H1 (cell line): ENCODE results near the gene NEGR1. TPM values are rescaled to one million over a fixed set of nuclear protein-coding genes. Genes with fewer than 3 reads are reported as not detected.

Experiments
- CTCF ChIA-PET: fragments of 300-600 bp; sonication (Branson Sonifier 250); formaldehyde crosslinking; loops from one replicate; lab custom pipeline; 2021; ENCODE audit not compliant: partially characterized antibody; lab: Charles Lee
- POLR2A ChIA-PET: fragments of 300-600 bp; sonication (Branson Sonifier 250); formaldehyde crosslinking; loops from one replicate; lab custom pipeline; 2021; ENCODE audit warnings: inconsistent platforms; ENCODE audit not compliant: partially characterized antibody; lab: Charles Lee
- DNase-seq, 2 experiments: peaks; one replicate each; pipeline versions ENCODE4 v3.0.0 to v3.0.0-alpha.2; 2010 to 2022; ENCODE audit warnings: low spot score in 2 of 2, low read depth in 1 of 2, mixed read lengths in 1 of 2
- FAIRE-seq: peaks from 2 replicates; lab custom pipeline; 2011; peaks lifted over from hg19 to GRCh38; lab: Jason Lieb, UNC
- H2AFZ ChIP-seq: 2 replicates; pipeline ENCODE4 v1.8.1; 2012; ENCODE audit warnings: low read length, inconsistent platforms
- H2AK5ac ChIP-seq: 2 replicates; pipeline ENCODE4 v1.6.1; 2013; ENCODE audit warnings: low read depth, low read length
- H2BK120ac ChIP-seq: replicated peaks from 2 replicates; pipeline ENCODE3; 2013; ENCODE audit warnings: low read depth, low read length, inconsistent platforms
- H2BK12ac ChIP-seq: 2 replicates; pipeline ENCODE4 v1.6.1; 2013; ENCODE audit warnings: low read depth, low read length
- H2BK15ac ChIP-seq: 2 replicates; pipeline ENCODE4 v1.6.1; 2013; ENCODE audit warnings: low read length
- H2BK20ac ChIP-seq: 2 replicates; pipeline ENCODE4 v1.6.1; 2013; ENCODE audit warnings: low read length
- H2BK5ac ChIP-seq: 2 replicates; pipeline ENCODE4 v1.6.1; 2013; ENCODE audit warnings: low read depth, low read length
- H3K14ac ChIP-seq: 2 replicates; pipeline ENCODE4 v1.6.1; 2013; ENCODE audit warnings: inconsistent platforms; ENCODE audit not compliant: insufficient read length
- H3K18ac ChIP-seq: 2 replicates; pipeline ENCODE4 v1.6.1; 2013; ENCODE audit warnings: low read length; ENCODE audit errors: extremely low read depth
- H3K23ac ChIP-seq: 2 replicates; pipeline ENCODE4 v1.6.1; 2013; ENCODE audit warnings: inconsistent platforms; ENCODE audit not compliant: insufficient read length
- H3K23me2 ChIP-seq: 2 replicates; pipeline ENCODE4 v1.6.1; 2013; ENCODE audit warnings: low read depth, low read length
- H3K27ac ChIP-seq: 2 replicates; pipeline ENCODE4 v1.6.1; 2011; ENCODE audit warnings: low read depth, low read length, inconsistent platforms
- H3K27me3 ChIP-seq, 4 experiments: replicated peaks in 1 of 4; 1 replicate in 1 of 4; 2 replicates in 3 of 4; pipeline versions ENCODE4 v1.6.1 to v1.8.1; 2011 to 2013; ENCODE audit warnings: low read length in 3 of 4, mild to moderate bottlenecking in 3 of 4, inconsistent platforms in 2 of 4, mixed read lengths in 2 of 4, moderate library complexity in 1 of 4; ENCODE audit not compliant: control insufficient read depth in 3 of 4, insufficient read depth in 3 of 4; ENCODE audit errors: extremely low read depth in 1 of 4
- H3K36me3 ChIP-seq, 4 experiments: 2 replicates each; pipeline versions ENCODE4 v1.6.1 to v1.8.1; 2011 to 2013; ENCODE audit warnings: mild to moderate bottlenecking in 4 of 4, low read length in 3 of 4, moderate library complexity in 2 of 4, control low read depth in 1 of 4, inconsistent platforms in 1 of 4; ENCODE audit not compliant: insufficient read depth in 4 of 4, control insufficient read depth in 2 of 4
- H3K4ac ChIP-seq: replicated peaks from 2 replicates; pipeline ENCODE3; 2013; ENCODE audit warnings: low read length, low read depth, mixed read lengths, inconsistent platforms; ENCODE audit not compliant: insufficient read length
- H3K4me1 ChIP-seq, 4 experiments: replicated peaks in 1 of 4; 1 replicate in 1 of 4; 2 replicates in 3 of 4; pipeline versions ENCODE4 v1.6.1 to v1.8.1; 2011 to 2013; ENCODE audit warnings: low read length in 3 of 4, inconsistent platforms in 2 of 4, mixed read lengths in 1 of 4; ENCODE audit not compliant: insufficient read depth in 4 of 4, control insufficient read depth in 3 of 4
- H3K4me2 ChIP-seq, 2 experiments: 2 replicates each; pipeline versions ENCODE4 v1.6.1 to v1.8.1; 2011 to 2013; ENCODE audit warnings: low read depth in 2 of 2, low read length in 2 of 2, control low read depth in 1 of 2, inconsistent platforms in 1 of 2, mild to moderate bottlenecking in 1 of 2; ENCODE audit not compliant: insufficient read depth in 1 of 2
- H3K4me3 ChIP-seq, 4 experiments: fragments of 200-600, 300-600 bp in 1 of 4; sonication (generic), shearing (Covaris generic), sonication (Bioruptor Twin) in 1 of 4; 2 replicates each; pipeline versions ENCODE4 v1.5.1 to v1.8.1; 2011 to 2016; ENCODE audit warnings: low read length in 4 of 4, low read depth in 3 of 4, control low read depth in 2 of 4, inconsistent platforms in 2 of 4, mild to moderate bottlenecking in 2 of 4, mixed read lengths in 1 of 4, moderate library complexity in 1 of 4; ENCODE audit not compliant: insufficient read depth in 2 of 4; ENCODE audit errors: extremely low read depth in 1 of 4
- H3K56ac ChIP-seq: replicated peaks from 2 replicates; pipeline ENCODE3; 2013; ENCODE audit warnings: low read depth, mild to moderate bottlenecking, mixed read lengths, low read length, inconsistent platforms; ENCODE audit not compliant: insufficient read length
- H3K79me1 ChIP-seq: 2 replicates; pipeline ENCODE4 v1.6.1; 2013; ENCODE audit warnings: low read depth, low read length, control low read depth
- H3K79me2 ChIP-seq, 2 experiments: 2 replicates each; pipeline versions ENCODE4 v1.6.1 to v1.8.1; 2012 to 2013; ENCODE audit warnings: low read length in 2 of 2, mild to moderate bottlenecking in 2 of 2, inconsistent platforms in 1 of 2; ENCODE audit not compliant: insufficient read depth in 2 of 2, control insufficient read depth in 1 of 2
- H3K9ac ChIP-seq, 4 experiments: replicated peaks in 1 of 4; 1 replicate in 1 of 4; 2 replicates in 3 of 4; pipeline versions ENCODE4 v1.6.1 to v1.8.1; 2011 to 2013; ENCODE audit warnings: low read depth in 3 of 4, low read length in 3 of 4, control low read depth in 2 of 4, mild to moderate bottlenecking in 2 of 4, moderate library complexity in 2 of 4, inconsistent platforms in 1 of 4; ENCODE audit errors: extremely low read depth in 1 of 4
- H3K9me3 ChIP-seq, 2 experiments: 2 replicates each; pipeline versions ENCODE4 v1.6.1 to v1.8.1; 2012 to 2013; ENCODE audit warnings: mild to moderate bottlenecking in 2 of 2, moderate library complexity in 2 of 2, control low read depth in 1 of 2, inconsistent platforms in 1 of 2, low read depth in 1 of 2, low read length in 1 of 2, mixed read lengths in 1 of 2; ENCODE audit not compliant: insufficient read depth in 2 of 2
- H4K20me1 ChIP-seq, 2 experiments: replicated peaks in 1 of 2; 2 replicates each; pipeline versions ENCODE3 to v1.8.1; 2011 to 2013; ENCODE audit warnings: inconsistent platforms in 2 of 2, low read length in 2 of 2, mild to moderate bottlenecking in 1 of 2; ENCODE audit not compliant: insufficient read depth in 2 of 2, control insufficient read depth in 1 of 2
- H4K5ac ChIP-seq: 2 replicates; pipeline ENCODE4 v1.6.1; 2013; ENCODE audit warnings: low read length, low read depth, mixed read lengths, inconsistent platforms; ENCODE audit not compliant: insufficient read length
- H4K8ac ChIP-seq: 2 replicates; pipeline ENCODE4 v1.8.0; 2013; ENCODE audit warnings: mild to moderate bottlenecking, moderate library complexity, low read length, inconsistent platforms; ENCODE audit not compliant: insufficient read depth; ENCODE audit errors: extremely low read depth
- H4K91ac ChIP-seq: replicated peaks from 2 replicates; pipeline ENCODE3; 2013; ENCODE audit warnings: low read length, mixed read lengths, inconsistent platforms; ENCODE audit not compliant: insufficient read length
- EP300 ChIP-seq, 2 experiments: IDR thresholded peaks; 1 replicate in 1 of 2; 2 replicates in 1 of 2; pipeline ENCODE4 v1.6.1; 2011 to 2012; ENCODE audit warnings: low read depth in 2 of 2, low read length in 2 of 2, mild to moderate bottlenecking in 2 of 2, borderline replicate concordance in 1 of 2, inconsistent platforms in 1 of 2, moderate library complexity in 1 of 2
- MAFK ChIP-seq: IDR thresholded peaks from 2 replicates; pipeline ENCODE4 v1.6.1; 2012; ENCODE audit warnings: low read depth, mild to moderate bottlenecking, improper control_type of control experiment, low read length
- SIN3A ChIP-seq, 2 experiments: IDR thresholded peaks in 1 of 2; conservative IDR thresholded peaks in 1 of 2; 2 replicates each; pipeline ENCODE4 v1.6.1; 2011 to 2012; ENCODE audit warnings: low read length in 2 of 2, improper control_type of control experiment in 1 of 2, low read depth in 1 of 2, mild to moderate bottlenecking in 1 of 2
- SP1 ChIP-seq: IDR thresholded peaks from 2 replicates; pipeline ENCODE4 v1.6.1; 2011; ENCODE audit warnings: low read depth, low read length
- WGBS, 2 experiments: shearing (Covaris generic) in 1 of 2; methylation state at CpG; one replicate each; pipeline versions ENCODE4 v1.1.6 to v1.1.7; 2013 to 2015; ENCODE audit warnings: low lambda C conversion rate in 2 of 2, mixed read lengths in 2 of 2, inconsistent platforms in 1 of 2, low coverage in 1 of 2, missing lambda C conversion rate in 1 of 2; ENCODE audit not compliant: insufficient replicate concordance in 2 of 2, insufficient coverage in 1 of 2, insufficient read length in 1 of 2; ENCODE audit errors: extremely low coverage in 1 of 2, missing lambda C conversion rate in 1 of 2; 5-methylcytosine and 5-hydroxymethylcytosine counted together
- polyA plus RNA-seq, 7 experiments: library from polyadenylated mRNA; depleted of rRNA in 3 of 7; stranded (reverse) in 5 of 7; unstranded in 2 of 7; fragments of >200 nt in 5 of 7; fragments of 200-250 nt in 2 of 7; gene quantifications; 1 replicate in 5 of 7; 2 replicates in 1 of 7; 4 replicates in 1 of 7; pipeline versions ENCODE4 v1.2.1 to v1.2.3, GENCODE V29; 2011 to 2013; ENCODE audit warnings: missing spikeins in 2 of 7, mixed read lengths in 2 of 7
- total RNA-seq: library from RNA; stranded (reverse); fragmentation: NEBNext Ultra II Directional; extraction: Animal tissue kit (Norgen Biotek cat#: 25700); gene quantifications from 2 replicates; pipeline ENCODE4 v1.2.1, GENCODE V29; 2021

Gene NEGR1
- total and polyA plus RNA-seq, 2 of the 8 experiments (the other 6 are each of a cell fraction or from before 2014, with no cell fraction given): 0.71 to 1.3 TPM

GRCh38 chr1:71743862-71744261 lies 538.5 kb downstream of the NEGR1 start:
- no peak overlapping the region for H3K27ac ChIP-seq
- no peak overlapping the region for H2BK15ac ChIP-seq
- no peak overlapping the region for H3K9ac ChIP-seq
- H3K14ac ChIP-seq: no peak overlapping the region
- H2BK120ac ChIP-seq: no peak overlapping the region
- H2BK20ac ChIP-seq: no peak overlapping the region
- WGBS, 2 experiments: 67% methylated on average over 2 of the region's 2 CpGs; no CpG with 5 or more reads in 1 of the 2 experiments
- peaks cover 0 to 3% (median under 1%) of the 10 kb centered on the region in 4 experiments; a peak in 2 of 7 replicates for H3K4me1 ChIP-seq
- no peak overlapping the region for H3K18ac ChIP-seq
- no peak overlapping the region for H2AK5ac ChIP-seq
- H4K91ac ChIP-seq: no peak overlapping the region
- no peak overlapping the region for H3K23ac ChIP-seq
- H2BK5ac ChIP-seq: no peak overlapping the region
- DNase-seq: no peak
- no peak overlapping the region for H3K56ac ChIP-seq
- no peak overlapping the region for H3K4me3 ChIP-seq
- TF ChIP-seq MAFK (peak; percentile 86), SP1 (no peak), SIN3A (conservative IDR thresholded peaks at IDR 0.05 in 1 of 2, IDR thresholded peaks at IDR 0.05 in 1 of 2; ENCODE audit: low read depth in 1 of 2, low read length in 2 of 2) (no peak), EP300 (IDR thresholded peaks at IDR 0.05; ENCODE audit: borderline replicate concordance in 1 of 2, low read depth in 2 of 2, low read length in 2 of 2) (no peak)
- H3K23me2 ChIP-seq: no peaks in the 10 kb centered on the region
- H3K79me2 ChIP-seq: no peaks in the 10 kb centered on the region
- ChIA-PET POLR2A (no interaction called here), CTCF (no interaction called here)
- no peaks in the 10 kb centered on the region for H3K79me1 ChIP-seq
- H4K8ac ChIP-seq: no peak overlapping the region
- no peak overlapping the region for H2BK12ac ChIP-seq
- H3K9me3 ChIP-seq: no peaks in the 10 kb centered on the region
- H2AFZ ChIP-seq: no peak overlapping the region
- H3K27me3 ChIP-seq: no peaks in the 10 kb centered on the region
- H3K36me3 ChIP-seq: no peaks in the 10 kb centered on the region
- H3K4me2 ChIP-seq: no peak overlapping the region
- H3K4ac ChIP-seq: no peak overlapping the region
- no peak overlapping the region for H4K5ac ChIP-seq
- FAIRE-seq: no peak
- H4K20me1 ChIP-seq: no peaks in the 10 kb centered on the region
